GM10266 (cell line): Measurements from ENCODE around the gene CTPS1.

Experiments
- DNase-seq: peaks from one replicate; pipeline ENCODE4 v3.0.0; 2012; ENCODE audit errors: extremely low spot score
- CTCF ChIP-seq: IDR thresholded peaks from 2 replicates; pipeline ENCODE4 v1.5.1; 2012; ENCODE audit warnings: mild to moderate bottlenecking, low read depth; ENCODE audit not compliant: control insufficient read depth, insufficient read depth; ENCODE audit errors: missing control alignments

CTPS1 gene

GRCh38 chr1:41009466-41009865 lies 30.0 kb downstream of the CTPS1 start:
- no peak for TF ChIP-seq CTCF
- no peak for DNase-seq

GRCh38 chr1:41010345-41010744 lies 30.8 kb downstream of the CTPS1 start:
- TF ChIP-seq CTCF = no peak
- no peak for DNase-seq

- TF ChIP-seq CTCF = no peak
- no peak for DNase-seq
These were observed 33.5 kb downstream of the CTPS1 start for GRCh38 chr1:41013024-41013423.

- no peak for TF ChIP-seq CTCF
- DNase-seq = no peak
These were observed 34.3 kb downstream of the CTPS1 start for GRCh38 chr1:41013796-41014195.

GRCh38 chr1:41014871-41015270 lies 35.4 kb downstream of the CTPS1 start:
- no peak for TF ChIP-seq CTCF
- DNase-seq = no peak

GRCh38 chr1:41015281-41015896 lies 35.9 kb downstream of the CTPS1 start:
- no peak for TF ChIP-seq CTCF
- no peak for DNase-seq

GRCh38 chr1:41015897-41016470 lies 36.5 kb downstream of the CTPS1 start:
- no peak for TF ChIP-seq CTCF
- no peak for DNase-seq
